CD14-positive monocyte (primary cell): ENCODE results near the gene MYO16. TPM values are rescaled to one million over a fixed set of nuclear protein-coding genes. Genes with fewer than 3 reads are reported as not detected.

Experiments used
- DNase-seq, 3 donors: peaks; one replicate each; pipeline ENCODE4 v3.0.0-alpha.2; 2011 to 2022
- H2AFZ ChIP-seq: 2 replicates; pipeline ENCODE4 v1.6.0; 2012; ENCODE audit warnings: mild to moderate bottlenecking, low read depth, low read length, inconsistent platforms; ENCODE audit not compliant: insufficient read depth, poor library complexity, severe bottlenecking
- H3K27ac ChIP-seq, 2 donors: 1 replicate in 1 of 2; 2 replicates in 1 of 2; pipeline ENCODE4 v1.5.1; 2012 to 2013; ENCODE audit warnings: low read length in 2 of 2, control low read depth in 1 of 2, inconsistent platforms in 1 of 2, low read depth in 1 of 2, mild to moderate bottlenecking in 1 of 2
- H3K27me3 ChIP-seq, 2 donors: one replicate each; pipeline versions ENCODE4 v1.6.0 to v1.6.1; 2011 to 2013; ENCODE audit warnings: low read length in 2 of 2; ENCODE audit not compliant: control insufficient read depth in 2 of 2, insufficient read depth in 2 of 2
- H3K36me3 ChIP-seq, 2 donors: replicated peaks in 1 of 2; 1 replicate in 1 of 2; 2 replicates in 1 of 2; pipeline versions ENCODE4 v1.5.1 to v1.6.1; 2012 to 2013; ENCODE audit warnings: low read length in 2 of 2, control low read depth in 1 of 2, inconsistent platforms in 1 of 2, mild to moderate bottlenecking in 1 of 2; ENCODE audit not compliant: insufficient read depth in 2 of 2, control insufficient read depth in 1 of 2
- H3K4me1 ChIP-seq, 2 donors: 1 replicate in 1 of 2; 2 replicates in 1 of 2; pipeline versions ENCODE4 v1.5.1 to v1.6.1; 2012 to 2013; ENCODE audit warnings: low read length in 2 of 2, control low read depth in 1 of 2, inconsistent platforms in 1 of 2, mild to moderate bottlenecking in 1 of 2, moderate library complexity in 1 of 2; ENCODE audit not compliant: insufficient read depth in 2 of 2, control insufficient read depth in 1 of 2
- H3K4me2 ChIP-seq: replicated peaks from 2 replicates; pipeline ENCODE3; 2012; ENCODE audit warnings: low read length, moderate library complexity, mild to moderate bottlenecking; ENCODE audit not compliant: poor library complexity, severe bottlenecking; ENCODE audit errors: extremely low read depth
- H3K4me3 ChIP-seq, 3 experiments: fragments of 200-600 bp in 1 of 3; sonication (generic) in 1 of 3; replicated peaks in 1 of 3; 1 replicate in 2 of 3; 2 replicates in 1 of 3; pipeline ENCODE4 v1.5.1; 2011 to 2013; ENCODE audit warnings: low read length in 3 of 3, mild to moderate bottlenecking in 3 of 3, control low read depth in 2 of 3, low read depth in 2 of 3, inconsistent platforms in 1 of 3, moderate library complexity in 1 of 3
- H3K79me2 ChIP-seq: 2 replicates; pipeline ENCODE4 v1.6.0; 2012; ENCODE audit warnings: mild to moderate bottlenecking, control low read depth, inconsistent platforms, low read length, moderate library complexity; ENCODE audit not compliant: insufficient read depth
- H3K9ac ChIP-seq: 2 replicates; pipeline ENCODE4 v1.6.0; 2017; ENCODE audit warnings: low read length, mild to moderate bottlenecking; ENCODE audit not compliant: insufficient read depth, poor library complexity, severe bottlenecking
- H3K9me3 ChIP-seq, 2 donors: replicated peaks in 1 of 2; 1 replicate in 1 of 2; 2 replicates in 1 of 2; pipeline versions ENCODE4 v1.5.1 to v1.6.1; 2012 to 2013; ENCODE audit warnings: low read length in 2 of 2, control low read depth in 1 of 2; ENCODE audit not compliant: control insufficient read depth in 1 of 2, insufficient read depth in 1 of 2
- H4K20me1 ChIP-seq: 2 replicates; pipeline ENCODE4 v1.6.0; 2012; ENCODE audit warnings: mild to moderate bottlenecking, low read length, control low read depth, moderate library complexity; ENCODE audit not compliant: insufficient read depth
- H3K27ac Mint-ChIP-seq, 7 donors: one replicate each; pipeline ENCODE4 v1.8.0; 2020; ENCODE audit warnings: mild to moderate bottlenecking in 7 of 7, mixed read lengths in 7 of 7, moderate library complexity in 6 of 7, inconsistent platforms in 2 of 7
- H3K27me3 Mint-ChIP-seq, 3 donors: one replicate each; pipeline ENCODE4 v1.8.0; 2021 to 2022; ENCODE audit warnings: low read depth in 3 of 3, mild to moderate bottlenecking in 3 of 3, mixed read lengths in 3 of 3, moderate library complexity in 3 of 3, inconsistent platforms in 1 of 3
- H3K36me3 Mint-ChIP-seq, 2 donors: one replicate each; pipeline ENCODE4 v1.8.0; 2020; ENCODE audit warnings: mixed read lengths in 2 of 2, inconsistent platforms in 1 of 2, mild to moderate bottlenecking in 1 of 2
- H3K4me1 Mint-ChIP-seq: one replicate; pipeline ENCODE4 v1.8.0; 2020; ENCODE audit warnings: mild to moderate bottlenecking, mixed read lengths
- H3K4me3 Mint-ChIP-seq, 2 donors: one replicate each; pipeline ENCODE4 v1.8.0; 2020; ENCODE audit warnings: mild to moderate bottlenecking in 2 of 2, mixed read lengths in 2 of 2, moderate library complexity in 1 of 2
- H3K9me3 Mint-ChIP-seq, 7 donors: one replicate each; pipeline ENCODE4 v1.8.0; 2020 to 2022; ENCODE audit warnings: mixed read lengths in 7 of 7, mild to moderate bottlenecking in 6 of 7, moderate library complexity in 6 of 7, inconsistent platforms in 2 of 7
- CTCF ChIP-seq: fragments of 200-600 bp; IDR thresholded peaks from one replicate; pipeline ENCODE4 v1.8.0; 2022; ENCODE audit warnings: antibody characterized with exemption, mild to moderate bottlenecking
- WGBS: methylation state at CpG from one replicate; pipeline ENCODE4 v1.1.5; 2013; ENCODE audit warnings: missing lambda C conversion rate; ENCODE audit not compliant: insufficient coverage; 5-methylcytosine and 5-hydroxymethylcytosine counted together
- intact Hi-C, 2 donors: fragments of 100-400 bp; cut with micrococcal nuclease; formaldehyde crosslinking; loops; one replicate each; pipeline versions ENCODE4 v1.15.0 to v1.15.1; 2023
- polyA plus RNA-seq, 3 donors: library from polyadenylated mRNA; depleted of rRNA in 1 of 3; unstranded in 2 of 3; stranded (reverse) in 1 of 3; fragments of 300-500 nt in 2 of 3; fragments of >200 nt in 1 of 3; fragmentation: Illumina TruSeq in 2 of 3; gene quantifications; 1 replicate in 2 of 3; 2 replicates in 1 of 3; pipeline ENCODE4 v1.2.3, GENCODE V29; 2012 to 2021

MYO16 gene
- polyA plus RNA-seq, 3 donors: not detected

- Mint-ChIP-seq H3K36me3 (no peaks in the 10 kb centered on the region), H3K27me3 (no peaks in the 10 kb centered on the region), H3K4me3 (no peak overlapping the region), H3K27ac (no peak overlapping the region), H3K4me1 (peaks cover 20% of the 10 kb centered on the region), H3K9me3 (peaks cover 0 to 3% (median 0%) of the 10 kb centered on the region in 7 donors)
- no peak overlapping the region for H3K4me2 ChIP-seq
- DNase-seq: no peak
- no peak overlapping the region for H3K9ac ChIP-seq
- H3K4me3 ChIP-seq: no peak overlapping the region
- intact Hi-C loops: no loop called here
- 95% methylated on average over 25 of the region's 34 CpGs for WGBS
- H3K36me3 ChIP-seq: no peaks in the 10 kb centered on the region
- no peaks in the 10 kb centered on the region for H3K9me3 ChIP-seq
- no peaks in the 10 kb centered on the region for H3K79me2 ChIP-seq
- H4K20me1 ChIP-seq: no peaks in the 10 kb centered on the region
- H2AFZ ChIP-seq: no peak overlapping the region
- TF ChIP-seq CTCF: no peak
- H3K27me3 ChIP-seq: no peaks in the 10 kb centered on the region
- H3K27ac ChIP-seq: no peak overlapping the region
- H3K4me1 ChIP-seq: peaks cover 18% of the 10 kb centered on the region in 2 donors
These were observed 497.7 kb downstream of the MYO16 start for GRCh38 chr13:109126891-109127641.

GRCh38 chr13:109128121-109128520 is 498.7 kb downstream of the MYO16 start:
- H3K4me3 ChIP-seq: no peak overlapping the region
- H3K36me3 ChIP-seq: no peaks in the 10 kb centered on the region
- H4K20me1 ChIP-seq: no peaks in the 10 kb centered on the region
- H3K36me3 Mint-ChIP-seq: no peaks in the 10 kb centered on the region
- peaks cover 0 to 3% (median 0%) of the 10 kb centered on the region in 7 donors for H3K9me3 Mint-ChIP-seq
- no CpG with 5 or more reads among the region's 6 CpGs for WGBS
- no peak overlapping the region for H3K9ac ChIP-seq
- H3K9me3 ChIP-seq: no peaks in the 10 kb centered on the region
- H3K27me3 Mint-ChIP-seq: no peaks in the 10 kb centered on the region
- no peak overlapping the region for H3K4me3 Mint-ChIP-seq
- no peak for TF ChIP-seq CTCF
- peaks cover 21 to 24% of the 10 kb centered on the region in 2 donors for H3K4me1 ChIP-seq
- no peaks in the 10 kb centered on the region for H3K27me3 ChIP-seq
- no peak overlapping the region for H3K27ac Mint-ChIP-seq
- peaks cover 26% of the 10 kb centered on the region for H3K4me1 Mint-ChIP-seq
- no peak overlapping the region for H3K27ac ChIP-seq
- no peak for DNase-seq
- no peak overlapping the region for H3K4me2 ChIP-seq
- intact Hi-C loops: no loop called here
- no peak overlapping the region for H2AFZ ChIP-seq
- no peaks in the 10 kb centered on the region for H3K79me2 ChIP-seq
